8988T (cell line): ENCODE data around the gene HNRNPH3.
"Not testable (repeated sequence)": the region's sequence is repeated elsewhere in the genome, so short reads cannot be mapped to it uniquely, and the experiment has no call there.

ENCODE experiments used
- DNase-seq: peaks from one replicate; pipeline ENCODE4 v3.0.0; 2011

Gene HNRNPH3

GRCh38 chr10:68331455-68332258 is at the start of gene HNRNPH3:
Gene HNRNPH3, plus strand, starts transcription at chr10:68332064. Its CDS starts 5,158 bp downstream, at chr10:68337222.
- DNase-seq, result peak; percentile 55

- DNase-seq, result no peak
Observed at GRCh38 chr10:68284062-68285001, 47.5 kb upstream of the HNRNPH3 start.

- DNase-seq, result no peak
Observed at GRCh38 chr10:68288717-68289116, 43.1 kb upstream of the HNRNPH3 start.

- no peak for DNase-seq
Observed at GRCh38 chr10:68290736-68291135, 41.1 kb upstream of the HNRNPH3 start.

- DNase-seq, result no peak
Observed at GRCh38 chr10:68296843-68297663, 34.8 kb upstream of the HNRNPH3 start.

- DNase-seq, result no peak
Observed at GRCh38 chr10:68301301-68301700, 30.6 kb upstream of the HNRNPH3 start.

- no peak for DNase-seq
Observed at GRCh38 chr10:68301790-68302502, 29.9 kb upstream of the HNRNPH3 start.

GRCh38 chr10:68302503-68302823 is 29.4 kb upstream of the HNRNPH3 start:
- DNase-seq, result no peak

- DNase-seq, result no peak
Observed at GRCh38 chr10:68302871-68303270, 29.0 kb upstream of the HNRNPH3 start.

GRCh38 chr10:68303849-68304412 is 27.9 kb upstream of the HNRNPH3 start:
- DNase-seq, result no peak

GRCh38 chr10:68305854-68306253 is 26.0 kb upstream of the HNRNPH3 start:
- DNase-seq, result no peak

- no peak for DNase-seq
Observed at GRCh38 chr10:68310531-68310930, 21.3 kb upstream of the HNRNPH3 start.

- DNase-seq, result not testable (repeated sequence)
Observed at GRCh38 chr10:68314930-68315329, 16.9 kb upstream of the HNRNPH3 start.

GRCh38 chr10:68315582-68315981 is 16.3 kb upstream of the HNRNPH3 start:
- DNase-seq, result no peak

GRCh38 chr10:68318331-68319059 is 13.4 kb upstream of the HNRNPH3 start:
- no peak for DNase-seq

- DNase-seq, result not testable (repeated sequence)
Observed at GRCh38 chr10:68324396-68324795, 7.5 kb upstream of the HNRNPH3 start.

- DNase-seq, result peak; percentile 31
Observed at GRCh38 chr10:68327889-68328786, 3.7 kb upstream of the HNRNPH3 start.

- no peak for DNase-seq
Observed at GRCh38 chr10:68329506-68329861, 2.4 kb upstream of the HNRNPH3 start.

GRCh38 chr10:68330852-68331454 is 911 bp upstream of the HNRNPH3 start:
- no peak for DNase-seq
